Measurements from ENCODE around the gene CELA1.
A peak's percentile ranks its signal among the peaks of the same experiment; 100 is the strongest.

Gene CELA1
- 0 to 0.06 reads per million in 2 experiments for total RNA-seq

DNA sequence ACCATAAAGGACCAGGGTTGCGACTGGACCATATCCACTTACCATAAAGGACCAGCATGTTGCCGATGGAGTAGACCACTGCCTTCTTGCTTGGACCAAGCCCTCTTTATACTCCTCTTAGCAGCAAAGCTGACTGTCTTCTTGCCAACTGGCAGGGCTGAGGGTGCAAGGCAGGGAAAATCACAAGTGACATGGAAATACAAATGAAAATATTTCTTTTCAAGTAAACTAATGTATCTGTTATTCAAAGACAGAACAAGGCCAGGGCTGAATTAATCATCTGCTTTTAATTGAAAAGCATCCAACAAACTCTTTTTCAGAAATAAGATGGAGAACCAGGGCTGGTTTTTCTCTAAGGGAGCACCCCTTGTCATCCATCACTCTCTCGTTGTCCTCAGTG lies at the start of gene CELA1:
TSS of gene CELA1 (minus strand) at position 99 of the 400 bp plus-strand sequence. CDS start at position 58, 41 bp downstream.
- DNase-seq (ENCODE audit: low read depth), result no peak

DNA sequence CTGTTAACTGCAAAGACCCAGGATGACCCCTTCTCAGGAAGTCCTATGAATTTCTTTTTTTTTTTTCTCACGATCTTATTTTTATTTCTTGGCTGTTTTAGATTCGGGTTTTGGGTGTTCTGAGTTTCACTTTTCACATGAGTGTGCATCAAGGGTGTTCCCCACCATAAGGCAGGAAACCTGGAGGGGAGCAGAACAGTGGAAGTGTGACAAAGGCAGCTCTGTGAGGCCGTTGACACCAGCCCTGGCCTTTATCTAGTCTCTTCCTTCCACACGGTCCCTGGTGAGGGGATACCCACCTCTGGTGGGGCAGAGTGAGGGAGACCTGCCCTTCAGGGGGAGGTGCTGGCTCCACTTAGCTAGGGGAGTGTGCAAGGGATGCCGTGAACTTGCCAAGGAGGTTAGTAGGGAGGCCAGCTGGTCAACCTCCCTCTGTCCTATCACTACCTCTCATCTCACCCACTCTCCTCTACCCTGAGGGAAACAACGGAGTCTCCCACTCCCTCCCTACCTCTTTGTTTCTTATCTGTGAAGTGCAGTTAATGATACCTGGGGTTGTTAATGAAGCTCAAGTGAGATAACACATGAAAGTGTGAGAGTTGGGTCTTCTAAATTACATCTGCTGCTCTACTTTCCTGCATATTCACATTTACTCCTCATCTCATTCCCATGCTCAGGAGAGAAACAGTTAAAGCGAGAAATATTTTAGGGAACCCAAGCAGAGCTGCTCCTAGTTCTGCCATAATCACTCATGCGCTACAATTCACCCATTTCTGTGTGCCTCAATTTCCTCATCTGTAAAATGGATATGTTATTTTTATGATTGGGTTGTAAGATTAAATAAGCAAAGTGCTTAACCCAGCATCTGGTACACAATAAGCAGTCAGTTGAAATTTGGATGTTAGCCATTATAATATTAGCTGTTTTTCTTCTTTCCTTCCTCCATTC lies 49.1 kb upstream of the CELA1 start:
- DNase-seq (ENCODE audit: low read depth), result no peak

DNA sequence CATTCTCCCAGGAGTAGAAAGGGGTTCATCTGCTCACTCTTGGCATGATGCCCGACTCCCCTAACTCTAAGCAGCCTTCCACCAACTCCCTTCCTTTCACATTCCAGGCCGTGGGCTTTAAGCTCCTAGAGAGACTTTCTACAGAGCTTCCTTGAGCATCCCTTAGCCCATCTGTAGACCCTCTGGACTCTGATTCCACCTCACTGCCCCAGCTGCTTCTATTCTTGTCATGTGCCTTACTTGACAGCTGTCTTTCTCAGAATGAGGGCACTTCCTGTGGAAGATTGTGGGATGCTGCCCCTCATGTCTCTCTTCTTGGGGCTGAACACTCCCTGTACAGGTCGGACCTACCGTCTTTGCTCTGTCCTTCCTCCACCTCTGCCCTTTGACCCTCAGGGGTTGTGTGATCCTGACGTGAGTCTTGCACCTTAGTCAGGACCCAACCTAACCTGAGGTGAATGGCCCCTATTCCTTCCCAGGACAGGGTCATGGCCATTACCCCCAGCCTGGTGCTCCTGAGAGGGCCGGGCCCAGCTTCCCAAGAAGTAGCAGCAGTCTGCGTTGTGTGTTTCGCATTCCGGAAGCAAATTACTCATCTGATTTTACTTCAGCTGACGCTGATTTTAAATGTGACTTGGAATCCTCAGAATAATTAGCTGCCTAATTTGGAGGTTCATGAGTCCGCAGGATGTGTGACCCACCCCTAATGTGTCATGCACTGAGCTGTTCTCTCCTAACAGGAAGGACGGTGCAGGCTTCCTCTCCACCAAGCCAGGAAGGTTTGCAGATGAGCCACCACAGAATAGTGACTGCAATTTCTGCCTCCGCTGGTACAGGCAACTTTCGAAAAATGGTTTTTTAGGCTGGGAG lies 47.4 kb upstream of the CELA1 start:
- no peak for DNase-seq (ENCODE audit: low read depth)

DNA sequence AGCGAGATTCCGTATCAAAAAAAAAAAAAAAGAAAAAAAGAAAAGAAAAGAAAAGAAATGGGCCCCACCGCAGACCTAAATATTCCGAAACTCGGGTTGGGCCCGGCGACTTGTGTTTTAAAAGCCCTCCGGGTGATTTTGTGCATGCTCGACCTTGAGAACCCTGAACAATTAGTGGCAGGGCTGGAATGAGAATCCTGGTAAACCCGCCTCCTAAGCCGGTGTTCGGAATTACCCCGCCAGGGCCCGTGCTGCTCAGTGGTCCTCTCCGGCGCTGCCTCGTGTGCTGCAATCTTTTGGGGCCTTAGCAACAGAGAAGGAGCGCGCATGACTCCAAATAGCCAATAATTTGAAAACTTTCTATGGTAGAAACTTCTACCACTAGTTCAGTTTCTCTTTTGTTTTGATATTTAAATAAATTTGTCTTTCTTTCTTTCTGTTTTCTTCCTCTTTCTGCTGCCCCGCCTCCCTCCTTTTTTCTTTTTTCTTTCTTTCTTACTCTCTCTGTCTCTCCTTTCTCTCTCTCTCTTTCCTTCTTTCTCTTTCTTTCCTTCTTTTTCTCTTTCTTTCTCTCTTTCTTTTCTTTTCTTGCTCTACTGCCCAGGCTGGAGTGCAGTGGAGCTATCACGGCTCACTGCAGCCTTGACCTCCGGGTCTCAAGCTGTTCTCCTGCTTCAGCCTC lies 46.2 kb upstream of the CELA1 start:
- DNase-seq (ENCODE audit: low read depth), result no peak

DNA sequence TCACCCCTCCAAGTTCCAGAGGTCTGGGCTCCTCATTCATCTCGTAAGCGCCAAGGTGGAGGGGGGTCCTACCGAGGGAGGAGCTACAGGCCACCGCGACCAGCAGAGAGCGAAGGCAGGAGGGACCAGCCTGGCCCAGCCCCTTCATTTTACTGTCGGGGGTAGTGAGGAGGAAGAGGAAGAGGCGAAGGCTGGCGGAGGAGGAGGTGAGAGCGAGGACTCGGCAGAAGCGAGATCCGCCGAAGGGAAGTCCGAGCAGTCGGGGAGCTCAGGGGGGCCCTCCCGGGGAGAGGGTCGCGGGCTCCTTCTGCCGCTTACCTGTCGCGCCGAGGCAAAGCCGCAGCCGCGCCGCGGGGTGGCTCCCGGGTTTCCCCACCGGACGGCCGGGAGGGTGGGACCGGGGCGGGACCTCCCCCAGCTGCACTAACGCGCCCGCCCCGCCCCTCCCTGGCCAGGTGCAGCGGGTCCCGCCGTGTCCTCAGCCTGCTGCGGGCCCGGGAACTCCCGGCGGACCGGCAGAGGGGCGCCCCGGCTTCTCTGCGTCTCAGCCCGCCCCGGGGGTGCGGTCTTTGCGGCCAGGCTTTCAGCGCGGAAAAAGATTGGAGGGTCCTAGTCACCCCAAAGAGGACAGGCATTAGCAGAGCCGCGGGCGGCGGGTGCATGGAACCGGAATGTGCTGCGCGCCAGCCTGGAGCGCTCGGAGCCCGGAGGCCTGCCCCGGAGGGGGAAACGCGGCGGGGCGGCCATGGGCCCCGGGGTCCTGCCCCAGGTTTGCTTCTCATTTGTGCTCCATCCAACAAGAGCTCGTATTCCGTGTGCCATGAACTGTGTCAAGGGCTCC lies 45.0 kb upstream of the CELA1 start, which contains the start of gene GALNT6:
TSS of gene GALNT6 (minus strand) at position 124 of the 841 bp plus-strand sequence. CDS start 11,625 bp downstream, outside the sequence.
- peak; percentile 55 for DNase-seq (ENCODE audit: low read depth)

DNA sequence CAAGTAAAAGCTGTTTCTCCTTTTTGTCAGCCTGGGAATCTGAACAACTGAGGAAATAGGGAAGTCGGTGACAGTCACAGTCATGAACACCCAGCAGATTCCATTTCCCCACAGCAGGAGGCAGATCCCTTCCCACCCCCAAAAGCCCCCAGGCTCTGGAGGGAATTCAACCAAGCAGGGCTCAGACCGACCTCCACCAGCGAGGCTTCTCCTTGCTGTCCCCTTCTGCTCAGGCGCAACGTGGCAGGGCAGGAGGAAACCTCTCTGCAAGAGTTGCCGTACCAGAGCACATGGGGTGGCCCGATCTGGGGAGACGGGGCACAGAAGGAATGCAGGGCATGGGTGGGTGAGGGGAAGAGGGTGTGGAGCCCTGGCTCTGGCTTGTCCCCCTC lies 44.4 kb upstream of the CELA1 start:
- DNase-seq (ENCODE audit: low read depth), result no peak

DNA sequence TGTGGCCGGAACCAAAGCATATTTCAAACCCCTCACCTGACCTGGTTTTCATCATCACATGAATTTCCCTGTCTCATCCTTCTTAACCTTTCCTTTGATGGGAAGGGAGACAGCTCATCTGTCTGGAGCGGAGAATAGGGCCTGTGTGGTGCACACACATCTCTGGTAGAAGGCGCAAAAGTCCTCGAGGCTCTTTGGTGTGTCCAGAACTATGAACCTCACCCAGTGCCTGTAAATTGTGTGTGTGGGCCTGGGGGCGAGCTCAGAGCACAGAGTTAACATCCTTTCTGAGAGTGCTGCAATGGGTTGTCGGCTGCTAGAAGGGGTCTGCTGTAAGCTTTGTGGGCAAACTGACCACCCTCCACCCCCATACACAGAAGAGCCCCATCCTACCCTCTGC lies 44.0 kb upstream of the CELA1 start:
- DNase-seq (ENCODE audit: low read depth), result no peak

DNA sequence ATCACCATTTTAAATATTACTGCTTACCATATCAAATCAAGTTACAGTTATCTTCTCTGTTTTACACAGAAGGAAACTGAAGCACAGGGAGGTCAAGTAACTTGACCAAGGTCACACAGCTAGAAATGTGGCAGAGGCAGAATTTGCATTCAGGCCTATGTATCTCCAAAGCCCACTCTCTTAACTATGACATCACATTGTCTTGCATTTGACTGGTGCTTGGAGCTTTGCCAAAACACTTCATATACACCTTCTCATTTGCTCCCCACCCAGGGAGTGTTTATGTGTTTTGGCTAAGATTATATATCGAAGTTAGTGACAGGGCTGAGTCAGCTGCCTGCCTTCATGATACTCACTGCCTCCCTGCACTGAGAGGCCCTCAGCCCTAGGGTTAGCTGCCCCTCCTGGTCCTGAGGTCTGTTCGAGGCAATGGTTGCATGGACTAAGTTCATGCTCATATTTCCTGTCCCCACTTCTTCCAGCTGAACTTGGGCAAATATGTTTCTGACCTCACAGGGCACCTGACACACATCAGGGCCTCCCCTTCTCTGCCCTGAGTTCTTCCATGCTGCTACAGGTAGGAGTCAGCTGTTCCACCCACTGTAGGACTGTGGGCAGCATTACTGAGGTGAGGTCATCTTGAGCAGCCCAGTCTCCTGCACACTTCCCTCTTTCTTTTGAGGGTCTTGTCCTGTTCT lies 43.0 kb upstream of the CELA1 start:
- no peak for DNase-seq (ENCODE audit: low read depth)

DNA sequence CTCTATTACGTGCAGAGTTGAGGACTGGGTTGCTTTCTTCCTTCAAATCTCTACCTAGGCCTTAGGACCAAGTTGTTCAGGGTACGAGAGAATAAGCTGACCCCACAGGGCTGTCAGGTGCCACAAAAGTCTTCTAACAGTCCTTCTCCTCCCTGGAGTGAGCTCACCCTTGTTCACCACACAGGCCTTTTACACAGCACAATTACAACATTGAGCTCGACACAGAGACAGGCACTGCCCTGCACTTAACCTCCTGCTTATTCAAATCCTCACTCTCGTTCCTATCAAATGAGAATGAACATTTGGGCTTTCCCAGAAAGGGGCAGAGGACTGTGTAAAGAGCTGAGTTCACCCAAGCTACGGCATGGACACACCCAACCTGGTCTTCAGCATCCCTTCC lies 42.4 kb upstream of the CELA1 start:
- DNase-seq (ENCODE audit: low read depth), result no peak

DNA sequence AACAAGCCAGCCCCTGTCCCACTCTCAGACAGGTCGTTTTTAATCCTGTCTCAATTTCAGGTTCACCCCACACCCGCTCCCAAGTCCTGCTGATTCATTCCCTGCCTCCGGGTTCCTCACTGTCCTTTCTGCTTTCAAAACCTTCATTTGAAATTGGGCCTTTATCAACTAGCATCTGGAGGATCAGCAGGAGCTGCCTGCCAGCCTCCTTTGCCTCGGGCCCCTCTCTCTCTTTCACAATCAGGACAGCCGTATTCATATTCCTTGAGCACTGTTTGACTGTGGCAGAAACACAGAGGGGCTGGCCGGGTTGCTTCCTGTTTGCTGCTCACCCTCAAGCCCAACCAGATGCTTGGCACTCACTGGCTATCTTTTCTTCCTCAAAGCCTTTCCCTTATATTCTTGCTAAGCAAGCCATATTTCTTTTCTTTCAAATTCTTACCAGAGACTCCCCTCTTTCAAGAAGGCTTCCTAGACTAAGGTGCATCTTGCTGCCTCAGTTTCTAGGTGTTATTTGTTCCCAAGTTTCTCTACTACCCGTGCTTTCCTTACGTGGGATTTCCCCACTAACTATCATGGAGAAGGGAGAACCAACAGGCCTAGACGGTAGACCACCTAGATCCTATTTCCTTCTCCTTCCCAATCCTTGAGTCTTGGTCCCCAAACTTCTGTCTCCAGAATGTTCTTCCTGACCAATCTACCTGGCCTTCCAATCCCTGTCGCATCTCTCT lies 41.8 kb upstream of the CELA1 start:
- no peak for DNase-seq (ENCODE audit: low read depth)

DNA sequence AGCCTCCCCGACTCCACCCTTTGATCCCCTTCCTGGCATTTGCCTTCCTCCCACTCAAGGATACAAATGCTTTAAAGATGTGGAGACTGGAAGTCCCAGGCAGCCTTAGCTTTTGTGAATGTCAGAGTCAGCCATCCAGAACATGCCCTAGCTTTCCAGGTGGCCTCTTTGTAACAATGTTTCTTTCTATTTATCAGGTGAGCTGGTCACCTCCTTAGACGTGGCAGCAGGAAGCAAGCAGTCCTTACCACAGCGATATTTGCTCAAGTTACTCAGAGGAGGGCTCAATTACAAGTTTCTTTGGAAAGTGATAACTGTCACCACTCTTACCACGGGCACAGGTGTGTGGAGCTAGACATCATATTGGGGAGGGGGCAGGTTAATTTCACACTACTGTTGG lies 39.9 kb upstream of the CELA1 start:
- no peak for DNase-seq (ENCODE audit: low read depth)

DNA sequence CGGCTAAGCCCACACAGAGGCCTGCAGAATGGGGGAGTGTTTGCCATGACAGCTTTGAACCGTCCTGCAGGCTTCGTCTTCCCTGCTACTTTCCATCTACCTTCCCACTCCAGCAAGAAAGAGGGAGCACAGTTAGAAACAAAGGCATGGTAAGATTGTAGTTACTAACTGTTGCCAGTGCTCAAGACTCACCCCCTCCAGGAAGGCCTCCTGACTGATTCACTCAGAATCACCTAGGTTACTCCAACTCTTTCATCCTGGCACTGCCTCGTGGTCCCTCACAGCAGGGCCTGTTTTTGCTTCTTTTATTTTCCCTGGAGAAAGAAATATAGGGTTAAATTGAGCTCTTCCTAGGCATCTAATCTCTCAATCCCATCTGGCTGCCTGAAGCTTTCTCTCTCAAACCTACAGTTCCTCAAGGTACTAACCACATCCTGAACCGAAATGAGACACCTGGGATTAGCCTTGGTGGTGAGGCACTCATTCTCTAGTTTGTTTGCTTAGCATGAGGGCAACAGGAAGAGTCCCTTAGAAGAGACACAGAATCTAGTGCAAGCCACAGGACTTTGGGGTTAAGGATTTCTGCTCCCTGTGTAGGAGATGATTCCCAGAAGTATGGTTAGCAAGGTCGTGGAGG lies 36.9 kb upstream of the CELA1 start:
- DNase-seq (ENCODE audit: low read depth), result no peak

DNA sequence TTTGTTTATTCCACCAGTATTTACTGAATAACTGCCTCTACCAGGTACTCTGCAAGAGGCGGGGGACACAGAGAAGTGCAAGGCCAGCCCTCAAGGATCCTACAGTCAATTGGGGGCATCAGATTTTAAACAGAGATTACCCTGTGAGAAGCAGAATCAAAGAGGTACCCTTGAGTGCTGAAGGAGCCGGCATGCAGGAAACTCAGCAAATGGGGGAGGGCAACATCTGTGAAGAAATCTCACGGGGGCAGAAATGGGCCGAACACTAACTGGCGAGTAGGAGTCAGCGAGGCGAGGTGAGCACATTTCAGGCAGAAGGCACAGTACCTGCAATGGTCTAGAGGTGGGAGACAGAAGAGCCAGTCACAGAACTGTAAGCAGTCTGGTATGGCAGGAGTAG lies 35.7 kb upstream of the CELA1 start:
- no peak for DNase-seq (ENCODE audit: low read depth)

DNA sequence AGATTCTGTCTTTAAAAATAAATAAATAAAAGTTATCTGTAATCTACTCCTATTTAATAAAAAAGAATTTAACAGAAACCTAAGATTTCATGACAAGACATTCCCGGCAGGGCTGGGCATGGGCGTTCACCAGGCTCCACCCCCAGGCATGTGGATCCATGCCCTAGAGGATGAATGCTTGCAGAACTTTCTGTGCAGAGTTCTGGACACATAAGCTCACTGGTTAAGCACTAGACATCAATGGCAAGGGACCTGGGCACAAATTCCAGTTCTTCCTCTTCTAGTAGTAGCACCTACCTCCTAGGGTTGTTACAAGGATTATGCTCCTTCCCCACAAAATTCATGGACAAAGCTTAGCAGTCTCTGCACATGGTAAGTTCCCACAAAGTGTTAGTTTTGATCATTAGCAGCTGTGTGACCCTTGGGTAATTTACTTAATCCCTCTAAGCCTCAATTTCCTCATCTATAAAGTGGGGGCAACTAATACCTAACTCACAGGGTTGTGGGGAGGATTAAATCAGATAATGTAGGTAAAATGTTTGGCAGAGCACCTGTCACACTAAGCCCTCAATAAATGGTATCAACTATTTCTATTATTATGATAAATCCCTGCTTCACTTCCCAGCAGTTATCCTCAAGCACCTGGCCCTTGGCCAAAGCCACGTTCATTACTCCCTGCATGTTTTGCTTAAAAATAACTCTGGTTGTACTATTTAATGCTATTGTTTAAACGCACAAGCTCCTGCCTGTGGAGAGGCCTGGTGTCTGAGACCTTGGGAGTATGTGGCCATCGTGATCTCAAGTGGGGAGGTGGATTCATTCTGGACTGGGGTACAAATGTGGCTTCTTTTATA lies 35.0 kb upstream of the CELA1 start:
- DNase-seq (ENCODE audit: low read depth), result no peak

DNA sequence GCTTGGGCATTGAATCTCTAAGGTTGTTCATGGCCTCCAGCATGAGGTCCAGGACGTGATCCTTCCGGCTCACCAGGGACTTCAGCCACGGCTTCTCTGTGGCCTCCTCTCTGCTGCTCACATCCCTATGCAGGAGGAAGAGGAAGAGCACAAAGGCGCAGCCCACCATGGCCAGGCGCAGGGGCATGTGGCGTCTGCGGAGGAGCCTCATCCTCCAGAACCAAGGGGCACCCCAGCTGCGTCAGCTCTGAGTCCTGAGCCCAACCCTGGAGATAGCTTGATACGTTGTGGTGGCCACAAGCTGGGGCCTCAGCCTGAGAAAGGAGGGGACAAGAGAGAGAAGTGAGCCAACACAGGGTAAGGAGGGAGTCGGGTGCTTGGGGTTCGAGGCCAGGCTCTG lies 33.1 kb upstream of the CELA1 start:
- DNase-seq (ENCODE audit: low read depth), result no peak

DNA sequence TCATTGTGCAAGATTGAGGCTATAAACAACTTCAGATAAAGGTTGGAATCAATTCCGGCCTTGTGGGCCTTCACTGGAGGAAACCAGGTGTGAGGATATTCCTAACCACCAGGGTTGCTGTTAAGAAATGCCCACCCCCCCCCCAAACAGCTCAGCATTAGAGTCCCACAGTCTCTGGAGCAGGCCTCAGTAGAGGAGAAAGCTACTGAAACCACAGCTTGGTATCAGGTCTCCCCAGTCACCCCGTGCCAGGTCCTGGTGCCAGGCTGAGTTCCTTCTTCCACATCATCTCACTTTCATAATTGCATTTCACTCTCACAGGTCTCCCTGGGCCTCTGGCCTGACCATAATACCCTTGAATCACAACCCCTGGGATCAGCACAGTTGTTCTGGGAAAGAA lies 32.3 kb upstream of the CELA1 start:
- DNase-seq (ENCODE audit: low read depth), result no peak

DNA sequence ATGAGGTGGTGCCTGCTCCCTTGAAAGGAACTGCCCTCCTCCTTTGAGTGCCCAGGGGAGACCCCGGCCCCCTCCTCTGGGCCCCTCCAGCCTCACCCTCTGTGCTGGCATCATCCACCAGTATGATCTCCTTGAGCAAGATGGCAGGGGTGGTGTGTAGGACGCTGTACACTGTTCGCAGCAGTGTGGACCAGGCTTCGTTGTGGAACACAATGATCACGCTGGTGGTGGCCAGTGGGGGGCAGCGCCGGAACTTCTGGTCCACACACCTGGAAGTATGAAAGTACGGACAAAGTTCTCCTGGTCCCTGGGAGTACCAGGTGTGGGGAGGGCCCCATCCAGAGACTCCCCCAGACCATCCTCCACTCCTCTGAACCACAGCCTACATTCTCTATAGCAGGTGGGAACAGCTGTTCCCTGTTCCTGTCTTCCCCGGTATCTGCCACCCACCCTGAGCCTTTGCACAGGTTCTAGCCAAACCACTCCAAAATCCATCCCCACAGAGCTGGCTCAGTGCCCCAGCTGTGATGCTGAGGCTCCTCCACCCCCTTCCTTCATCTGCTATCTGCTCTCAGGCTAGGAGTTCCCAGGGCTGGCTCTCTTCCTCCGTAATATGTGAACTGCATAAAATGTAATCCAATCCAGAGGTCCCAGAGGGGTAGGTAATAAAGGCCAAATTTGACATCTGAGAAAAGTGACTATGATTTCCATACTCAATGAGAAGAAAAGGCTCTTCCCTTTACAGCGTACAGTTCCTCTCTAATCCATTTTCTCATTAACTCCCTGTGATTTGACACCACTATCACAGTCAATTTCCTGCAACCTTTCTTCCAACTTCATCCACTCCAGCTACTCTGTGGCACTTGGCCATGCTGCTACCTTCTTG lies 30.9 kb upstream of the CELA1 start:
- DNase-seq (ENCODE audit: low read depth), result no peak
